Omental fat pad (tissue), 4 donors: Measurements from ENCODE around the gene SMARCAL1. TPM values are rescaled to one million over a fixed set of nuclear protein-coding genes. Genes with fewer than 3 reads are reported as not detected.

Experiments
- ATAC-seq: fragments of 150-250 bp; one replicate; pipeline ENCODE4 v1.9.1; 2016; ENCODE audit warnings: mild to moderate bottlenecking, moderate library complexity; ENCODE audit not compliant: low FRiP score
- DNase-seq: peaks from one replicate; pipeline ENCODE4 v3.0.0-alpha.2; 2019; ENCODE audit warnings: low spot score
- CTCF ChIP-seq, 3 donors: fragments of 450-650 bp; IDR thresholded peaks; one replicate each; pipeline ENCODE4 v1.5.1; 2016 to 2017; ENCODE audit warnings: antibody characterized with exemption in 3 of 3, mild to moderate bottlenecking in 3 of 3, moderate library complexity in 2 of 3
- total RNA-seq, 4 donors: library from RNA; depleted of rRNA; stranded (reverse); fragments of >200 nt; gene quantifications; one replicate each; pipeline ENCODE4 v1.1.0, GENCODE V29; 2016

SMARCAL1 gene
- total RNA-seq, 4 donors from 2014 or later, result 11.2 to 31.4 (median 14.5) TPM

GRCh38 chr2:216498070-216498378 is 85.7 kb downstream of the SMARCAL1 start:
- no peak for TF ChIP-seq CTCF (IDR thresholded peaks at IDR 0.05)
- no peak for ATAC-seq
- no peak for DNase-seq

GRCh38 chr2:216498379-216499352 is 86.4 kb downstream of the SMARCAL1 start, which contains the start of gene RPL37A:
RPL37A (plus strand) TSS chr2:216498844; CDS start chr2:216498875, 31 bp downstream.
- ATAC-seq (peak; percentile 97), DNase-seq (peak; percentile 78)
- no peak for TF ChIP-seq CTCF (IDR thresholded peaks at IDR 0.05)

GRCh38 chr2:216499641-216500218 is 87.4 kb downstream of the SMARCAL1 start:
- DNase-seq (no peak), ATAC-seq (no peak)
- no peak for TF ChIP-seq CTCF (IDR thresholded peaks at IDR 0.05)

GRCh38 chr2:216500572-216500971 is 88.3 kb downstream of the SMARCAL1 start:
- DNase-seq, result no peak
- TF ChIP-seq CTCF (IDR thresholded peaks at IDR 0.05), result no peak
- no peak for ATAC-seq

- TF ChIP-seq CTCF (IDR thresholded peaks at IDR 0.05), result no peak
- no peak for DNase-seq
- no peak for ATAC-seq
These were observed 89.6 kb downstream of the SMARCAL1 start for GRCh38 chr2:216501854-216502253.

GRCh38 chr2:216502381-216503158 is 90.3 kb downstream of the SMARCAL1 start:
- no peak for TF ChIP-seq CTCF (IDR thresholded peaks at IDR 0.05)
- no peak for ATAC-seq
- DNase-seq, result no peak
